M059J (cell line): ENCODE results near the gene HS6ST1. TPM values are rescaled to one million over a fixed set of nuclear protein-coding genes. Genes with fewer than 3 reads are reported as not detected.

Experiments
- DNase-seq: peaks from one replicate; pipeline ENCODE4 v3.0.0-alpha.2; 2012; ENCODE audit warnings: low read depth
- total RNA-seq: library from RNA; depleted of rRNA; stranded (reverse); fragments of >200 nt; shearing (Covaris generic); gene quantifications from 2 replicates; pipeline ENCODE4 v1.2.3, GENCODE V29; 2014

HS6ST1 gene
- total RNA-seq, 1 experiment from 2014 or later, result 17.6 TPM

DNA sequence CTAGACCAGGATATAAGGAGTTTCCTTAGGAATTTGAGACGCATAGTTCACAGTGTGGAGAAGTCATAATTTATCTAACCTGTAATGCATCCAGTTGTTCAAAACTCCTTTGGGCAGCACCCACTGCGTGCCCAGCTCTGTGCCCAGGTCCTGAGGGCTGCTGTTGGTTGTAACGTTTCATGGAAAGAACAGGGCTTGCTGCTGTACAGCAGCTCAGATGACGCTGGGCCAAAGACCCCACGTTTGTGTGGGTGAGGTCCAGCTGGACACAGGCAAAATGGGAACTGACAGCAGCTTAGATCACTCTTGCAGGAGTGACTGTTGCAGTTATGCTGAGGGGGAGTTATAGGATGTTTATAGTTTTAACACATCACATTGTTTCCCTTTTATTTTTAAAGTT is 30.0 kb upstream of the HS6ST1 start:
- DNase-seq, result no peak

DNA sequence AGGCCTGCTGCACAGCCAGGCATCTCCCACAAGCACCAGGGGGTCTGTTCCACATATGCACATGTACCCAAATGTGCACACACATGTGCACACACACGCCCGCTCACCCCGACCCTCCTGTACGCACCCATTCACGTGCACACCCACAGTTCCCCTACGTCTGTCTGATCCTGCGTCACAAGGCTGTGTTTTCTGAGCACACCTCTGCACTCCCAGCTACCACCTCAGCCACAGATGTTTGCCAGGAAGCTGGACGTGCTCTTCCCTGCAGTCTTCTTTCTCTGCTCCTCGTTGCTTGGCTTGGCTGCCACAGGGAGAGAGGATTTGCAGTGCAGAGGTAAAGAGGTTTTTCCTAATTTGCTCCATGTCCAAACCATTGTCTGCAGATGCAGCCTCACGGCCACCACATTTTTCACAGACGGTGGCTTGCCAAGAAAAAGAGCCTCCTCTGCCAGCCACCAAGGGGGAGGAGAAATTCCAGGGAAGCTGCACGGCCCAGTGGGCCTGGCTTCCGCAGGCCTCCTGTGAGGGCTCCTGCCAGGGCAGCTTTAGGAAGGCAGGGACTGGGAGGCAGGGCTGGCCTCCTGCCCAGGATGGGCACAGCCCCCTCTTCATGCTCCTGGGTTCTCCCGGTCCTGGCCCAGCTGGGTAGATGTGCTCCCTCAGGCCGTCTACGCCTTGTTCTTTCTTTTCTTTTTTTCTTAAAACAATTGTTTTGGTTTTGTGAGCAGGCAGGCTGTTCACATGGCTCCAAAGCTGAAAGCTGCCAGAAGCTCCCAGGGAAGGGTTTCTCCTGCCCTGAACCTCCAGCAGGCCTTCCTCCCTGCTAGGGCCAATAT is 29.3 kb upstream of the HS6ST1 start:
- DNase-seq, result peak; percentile 69

DNA sequence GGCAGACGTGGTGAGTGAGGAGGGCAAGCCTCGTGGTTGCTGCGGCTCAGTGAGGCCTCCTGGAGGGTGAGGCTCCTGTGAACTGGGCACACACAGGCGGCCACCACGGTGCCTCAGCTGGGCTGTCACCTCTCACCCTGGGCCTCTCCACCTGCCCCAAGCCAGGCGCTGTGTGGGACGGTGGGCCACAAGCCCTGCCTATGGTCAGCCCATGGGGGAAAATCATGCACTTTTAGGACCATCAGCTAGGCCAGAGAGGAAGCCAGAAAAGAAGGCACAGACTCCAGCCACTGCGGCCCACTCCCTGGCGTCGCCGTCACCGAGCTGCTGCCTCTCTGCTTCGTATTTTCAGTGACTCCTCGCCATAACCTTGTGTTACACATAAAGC is 28.5 kb upstream of the HS6ST1 start:
- no peak for DNase-seq

DNA sequence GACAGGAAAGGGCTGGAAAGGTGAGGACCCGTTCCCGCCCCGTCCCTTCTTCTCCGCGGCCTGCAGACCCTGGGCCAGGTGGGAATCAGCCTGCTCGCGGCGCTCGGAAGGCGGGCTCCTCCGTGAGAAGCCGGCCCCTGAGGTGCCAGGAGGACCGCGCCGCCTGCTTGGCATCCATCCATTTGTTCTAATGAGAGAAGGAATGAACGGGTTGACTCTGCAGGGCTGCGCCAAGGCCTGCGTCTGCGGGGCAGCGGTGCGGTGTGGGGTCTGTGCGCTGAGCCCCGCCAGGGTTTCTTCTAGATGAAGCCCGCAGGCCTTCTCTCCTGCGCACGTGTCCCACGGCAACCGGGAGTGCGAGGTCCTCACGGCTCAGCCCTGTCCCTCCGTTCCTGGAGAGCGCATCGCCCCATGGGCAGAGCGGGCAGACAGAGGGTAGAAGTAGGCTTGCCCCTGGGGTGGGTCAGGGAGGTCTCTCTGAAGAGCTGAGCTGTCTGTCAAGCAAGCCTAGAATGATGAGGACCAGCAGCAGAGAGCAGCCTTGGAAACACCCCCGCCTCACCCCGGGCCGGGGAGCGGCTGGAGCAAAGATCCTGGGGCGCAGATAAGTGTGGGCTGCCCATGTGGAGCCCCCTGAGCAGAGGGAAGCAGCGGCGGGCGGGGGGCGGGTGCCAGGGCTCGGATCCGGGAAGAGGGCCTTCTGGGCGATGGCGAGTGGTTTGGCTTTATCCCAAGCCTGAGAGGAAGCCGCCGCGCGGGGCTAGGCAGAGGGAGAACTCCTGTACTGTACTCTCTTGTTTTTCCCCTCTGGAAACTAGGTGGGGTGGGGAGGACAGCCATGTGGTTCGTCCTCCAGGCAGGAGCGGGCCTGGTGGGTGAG is 27.9 kb upstream of the HS6ST1 start:
- DNase-seq, result no peak

DNA sequence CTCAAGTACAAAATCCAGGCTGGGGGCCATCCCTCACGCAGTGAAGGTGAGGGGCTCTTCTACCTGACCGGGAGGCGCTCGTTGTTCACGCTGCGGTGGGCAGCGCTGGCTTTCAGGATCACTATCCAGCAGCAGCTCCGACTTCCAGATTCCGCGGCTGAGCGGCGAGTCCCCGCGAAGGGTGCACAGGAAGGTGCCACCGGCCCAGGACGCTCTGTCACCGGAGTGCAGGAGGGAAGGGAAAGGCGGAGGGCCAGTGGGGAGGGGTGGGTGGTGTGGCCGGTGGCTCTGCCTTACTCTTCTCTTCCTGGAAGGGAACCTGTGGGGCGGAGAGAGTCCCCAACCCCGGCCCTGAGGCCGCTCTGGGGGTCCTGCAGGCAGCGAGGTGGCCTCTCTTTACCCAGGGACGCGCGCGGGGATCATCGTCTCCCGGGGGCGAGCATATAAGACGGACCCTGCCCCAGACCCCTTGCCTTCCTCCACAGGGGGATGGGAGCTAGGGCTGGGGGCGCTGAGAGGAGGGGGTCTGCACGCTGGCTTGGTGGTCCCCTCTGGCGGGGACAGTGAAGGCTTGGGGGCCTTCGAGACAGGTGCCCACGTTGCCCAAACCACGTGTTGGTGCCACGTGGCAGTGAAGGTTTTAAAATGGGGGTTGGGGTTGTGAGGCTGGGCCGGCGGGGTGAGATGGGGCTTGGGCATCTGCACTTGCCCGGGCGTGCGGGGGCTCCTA is 26.9 kb upstream of the HS6ST1 start:
- no peak for DNase-seq

DNA sequence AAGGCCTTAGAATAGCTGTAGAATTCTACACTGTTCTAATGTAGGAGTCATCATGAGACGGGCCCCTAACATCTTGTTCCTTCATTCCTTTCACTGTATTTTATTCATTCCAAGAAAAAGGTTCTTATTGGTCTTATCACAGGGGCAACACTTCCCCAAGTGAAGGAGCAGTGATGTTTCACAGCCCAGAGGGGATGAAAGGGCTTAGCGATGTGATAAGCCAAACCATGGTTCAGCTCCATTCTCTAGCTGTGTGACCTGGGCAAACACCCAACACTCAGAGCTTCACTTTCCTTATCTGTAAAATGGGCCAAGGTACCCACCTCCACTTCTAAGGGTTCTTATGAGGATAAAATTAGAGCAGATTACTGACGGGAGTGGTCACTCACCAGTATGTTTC is 25.4 kb upstream of the HS6ST1 start:
- no peak for DNase-seq

DNA sequence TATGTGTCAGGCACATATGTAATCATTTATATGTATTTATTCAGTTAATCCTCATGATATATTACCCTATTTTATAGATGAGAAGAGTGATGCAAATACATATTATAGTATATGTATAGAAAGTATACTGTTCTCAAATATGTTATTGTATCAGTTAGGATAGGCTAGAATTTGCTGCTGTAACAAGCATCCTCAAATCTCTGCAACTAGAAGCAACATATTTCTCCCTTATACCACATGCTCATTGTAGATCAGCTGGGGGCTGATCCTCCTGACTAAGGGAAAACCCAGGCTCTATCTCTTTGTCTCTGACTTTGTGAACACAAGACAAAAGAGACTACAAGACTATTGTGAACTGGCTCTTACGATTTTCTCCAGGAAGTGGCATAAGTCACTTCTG is 24.8 kb upstream of the HS6ST1 start:
- no peak for DNase-seq

DNA sequence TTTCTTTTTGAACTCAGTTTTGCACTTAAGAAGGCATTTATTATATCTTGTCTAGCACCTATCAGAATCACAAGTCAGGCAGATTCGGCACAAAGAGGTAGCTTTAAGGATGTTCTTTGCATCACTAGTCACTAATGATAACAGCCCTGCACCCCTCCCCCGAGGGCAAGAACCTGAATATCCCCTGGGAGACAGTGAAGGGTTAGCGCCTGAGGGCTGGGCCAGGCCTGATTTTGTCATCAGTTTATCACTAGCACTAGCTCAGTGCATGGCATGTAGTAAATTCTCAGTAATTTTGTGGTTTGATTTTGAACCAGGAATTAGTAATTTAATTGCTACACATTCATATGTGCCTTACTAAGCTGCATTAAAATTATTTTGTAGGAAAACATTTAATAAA is 23.9 kb upstream of the HS6ST1 start:
- DNase-seq, result peak; percentile 37

DNA sequence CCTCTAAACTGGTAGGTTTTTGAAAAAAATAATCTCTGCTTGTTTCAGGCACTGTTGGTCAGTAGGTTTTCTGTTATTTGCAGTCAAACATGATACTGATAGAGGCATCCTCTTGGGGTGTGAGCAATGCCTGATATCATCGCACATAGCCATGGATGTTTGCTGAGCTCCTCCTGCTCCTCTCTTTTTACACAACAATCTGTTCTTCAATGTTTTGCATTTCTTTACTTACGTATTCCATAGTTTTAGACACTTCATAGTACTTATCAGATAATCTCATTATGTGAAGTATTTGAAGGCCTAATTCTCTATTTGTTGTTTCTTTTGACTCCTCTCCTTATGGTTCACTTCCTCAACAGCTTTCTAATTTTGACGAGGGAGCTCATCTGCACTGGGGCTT is 23.0 kb upstream of the HS6ST1 start:
- no peak for DNase-seq

DNA sequence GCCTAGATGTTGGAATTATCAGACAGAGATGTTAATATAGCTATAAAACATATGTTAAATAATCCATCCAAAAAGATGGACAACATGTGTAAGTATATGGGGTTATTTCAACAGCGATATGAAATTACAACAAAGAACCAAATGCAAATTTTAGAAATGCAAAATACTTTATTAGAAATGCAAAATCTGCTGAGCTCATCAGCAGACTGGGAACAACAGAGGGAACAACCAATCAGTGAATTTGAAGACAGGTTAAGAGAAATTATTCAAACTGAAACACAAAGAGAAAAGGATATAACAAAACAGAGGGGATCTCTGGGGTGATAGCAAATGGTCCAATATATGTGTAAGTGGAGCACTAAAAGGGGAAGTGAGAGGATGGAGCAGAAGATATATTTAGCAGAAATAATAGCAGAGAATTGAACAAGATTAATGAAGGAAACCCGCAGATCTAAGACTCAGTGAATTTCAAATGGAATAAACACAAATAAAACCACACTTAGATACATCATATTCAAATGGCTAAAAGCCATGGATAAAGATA is 13.5 kb upstream of the HS6ST1 start:
- DNase-seq, result no peak

DNA sequence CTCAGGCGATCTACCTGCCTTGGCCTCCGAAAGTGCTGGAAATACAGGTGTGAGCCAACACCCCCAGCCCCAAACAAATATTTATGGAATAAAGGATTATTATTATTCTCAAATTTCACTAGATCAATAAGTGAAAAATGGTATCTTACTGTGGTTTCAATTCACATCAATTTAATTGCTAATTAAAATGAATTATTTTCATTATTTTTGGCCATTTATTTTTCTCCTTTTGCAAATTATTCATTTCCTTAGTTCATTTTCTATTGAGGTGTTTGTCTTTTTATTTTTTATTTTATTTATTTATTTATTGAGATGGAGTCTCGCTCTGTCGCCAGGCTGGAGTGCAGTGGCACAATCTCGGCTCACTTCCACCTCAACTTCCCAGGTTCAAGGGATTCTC is 11.9 kb upstream of the HS6ST1 start:
- no peak for DNase-seq

DNA sequence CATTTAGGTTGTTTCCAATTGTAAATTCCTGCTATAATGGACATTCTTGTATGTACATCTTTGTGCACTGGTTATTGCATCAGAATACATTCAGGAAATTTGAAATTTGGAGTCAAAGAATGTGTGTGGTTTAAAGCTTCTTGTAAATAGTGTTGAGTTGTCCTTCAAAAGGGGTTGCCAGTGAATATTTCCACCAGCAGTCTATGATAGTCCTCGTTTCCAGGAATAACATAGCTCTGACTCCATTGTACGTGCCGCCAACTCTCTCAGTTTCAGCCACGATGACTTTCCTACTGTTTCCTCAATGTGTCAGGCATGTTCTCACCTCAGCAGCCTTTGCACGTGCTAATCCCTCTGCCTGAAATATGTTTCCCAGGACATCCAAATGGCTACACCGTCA is 10.9 kb upstream of the HS6ST1 start:
- no peak for DNase-seq

DNA sequence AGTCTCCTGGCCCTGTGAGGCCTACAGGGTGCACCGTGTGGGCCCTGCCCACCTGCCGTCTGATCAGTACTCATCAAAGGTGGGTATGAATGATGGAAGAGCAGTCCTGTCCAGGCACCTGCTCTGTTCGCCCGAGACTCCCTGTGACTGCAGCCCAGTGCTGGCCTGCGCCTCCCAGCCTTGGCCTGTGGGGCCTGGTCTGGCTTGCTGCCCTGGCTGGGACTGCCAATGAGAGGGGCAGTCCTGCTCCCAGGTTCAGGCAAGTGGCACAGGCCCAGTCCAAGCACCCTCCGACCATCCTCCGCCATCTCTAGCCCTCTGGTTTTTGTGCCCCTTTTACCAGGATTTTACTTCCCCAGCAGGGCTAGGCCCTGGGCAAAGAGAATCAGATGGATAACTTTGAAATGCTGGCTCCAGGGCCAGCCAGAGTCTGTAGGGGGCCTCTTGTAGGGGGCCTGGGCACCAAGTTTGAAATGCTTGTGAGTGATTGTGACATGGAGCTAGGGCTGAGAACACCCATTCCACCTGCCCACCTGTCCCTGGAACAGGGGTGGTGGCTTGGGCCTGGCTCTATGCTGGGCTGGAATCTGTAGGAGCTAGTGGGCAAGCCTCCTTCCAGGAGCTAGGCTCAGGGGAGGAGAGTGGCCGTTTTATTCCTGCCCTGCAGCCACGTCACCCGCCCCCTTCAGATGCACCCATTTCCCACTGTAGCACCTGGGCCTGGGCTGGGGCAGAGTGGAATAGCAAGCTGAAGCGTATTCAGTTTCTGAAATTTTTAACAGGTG is 8.7 kb upstream of the HS6ST1 start:
- DNase-seq, result no peak

DNA sequence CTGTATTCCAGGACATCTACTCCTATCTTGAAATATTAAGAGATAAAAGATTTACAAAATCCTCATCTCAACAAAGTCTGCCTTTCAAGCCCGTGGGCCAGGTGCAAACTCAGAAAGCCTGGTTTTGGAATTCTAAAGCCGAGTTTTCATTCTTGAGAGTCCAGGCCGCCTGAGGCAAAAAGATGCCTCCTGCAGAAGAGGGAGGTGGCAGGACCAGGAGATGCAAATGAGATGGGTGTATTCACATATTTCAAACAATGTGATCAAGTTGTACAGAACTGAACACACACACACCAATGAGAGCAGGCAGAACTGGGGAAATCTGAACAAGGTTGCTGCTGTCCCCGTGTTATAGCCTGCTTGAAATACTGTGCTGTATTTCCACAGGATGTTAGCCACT is 7.7 kb upstream of the HS6ST1 start:
- DNase-seq, result no peak

DNA sequence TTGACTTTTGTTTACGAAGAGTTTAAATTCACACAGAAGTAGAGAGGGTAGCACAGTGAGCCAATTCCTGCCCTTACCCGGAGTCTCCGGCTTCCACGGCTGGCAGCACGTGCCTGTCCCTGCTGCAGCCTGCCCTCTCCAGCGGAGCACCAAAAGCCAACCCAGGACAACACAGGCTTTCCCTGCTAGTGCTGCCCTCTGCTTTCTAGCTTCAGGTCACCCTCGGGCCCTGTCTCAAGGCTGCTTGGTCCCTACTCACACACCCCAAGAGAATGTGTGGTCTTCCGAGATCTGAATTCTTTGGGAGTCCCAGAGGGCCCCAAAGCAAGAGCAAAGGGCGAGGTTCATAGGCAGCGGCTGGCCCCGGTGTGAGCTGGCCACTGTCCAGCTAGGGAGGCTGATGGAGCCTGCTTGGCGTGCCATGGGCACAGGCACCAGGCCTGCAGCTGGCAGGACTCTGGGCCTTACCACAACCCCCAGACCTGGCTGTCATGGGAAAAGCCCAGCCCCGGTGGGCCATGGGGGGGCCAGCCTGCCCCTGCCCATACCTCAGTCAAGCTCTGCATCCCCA is 7.0 kb upstream of the HS6ST1 start:
- no peak for DNase-seq

DNA sequence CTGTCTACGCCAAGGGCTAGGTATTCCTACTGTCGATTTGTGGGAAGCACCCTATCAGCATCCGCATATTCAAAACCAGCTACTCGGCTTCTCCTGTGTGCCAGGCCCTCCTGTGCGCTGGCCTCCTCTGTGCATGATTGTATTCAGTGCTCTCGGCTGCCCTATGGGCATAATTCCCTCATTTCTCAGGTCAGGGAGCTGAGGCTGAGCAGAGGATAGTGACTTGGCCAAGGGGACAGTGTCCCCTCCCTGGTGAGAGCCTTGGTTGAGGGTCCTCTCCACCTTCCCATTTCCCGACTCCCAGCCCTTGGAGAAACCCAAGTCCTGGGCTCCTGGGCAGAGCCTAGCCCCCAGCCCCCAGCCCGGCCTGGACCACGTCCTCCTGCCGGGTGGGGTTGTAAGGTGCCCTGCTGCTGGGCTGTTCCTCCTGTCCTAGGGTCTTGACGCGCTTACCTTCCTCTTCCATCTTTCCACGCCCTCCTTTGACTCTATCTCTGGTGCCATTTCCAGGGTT is 6.3 kb upstream of the HS6ST1 start:
- no peak for DNase-seq

DNA sequence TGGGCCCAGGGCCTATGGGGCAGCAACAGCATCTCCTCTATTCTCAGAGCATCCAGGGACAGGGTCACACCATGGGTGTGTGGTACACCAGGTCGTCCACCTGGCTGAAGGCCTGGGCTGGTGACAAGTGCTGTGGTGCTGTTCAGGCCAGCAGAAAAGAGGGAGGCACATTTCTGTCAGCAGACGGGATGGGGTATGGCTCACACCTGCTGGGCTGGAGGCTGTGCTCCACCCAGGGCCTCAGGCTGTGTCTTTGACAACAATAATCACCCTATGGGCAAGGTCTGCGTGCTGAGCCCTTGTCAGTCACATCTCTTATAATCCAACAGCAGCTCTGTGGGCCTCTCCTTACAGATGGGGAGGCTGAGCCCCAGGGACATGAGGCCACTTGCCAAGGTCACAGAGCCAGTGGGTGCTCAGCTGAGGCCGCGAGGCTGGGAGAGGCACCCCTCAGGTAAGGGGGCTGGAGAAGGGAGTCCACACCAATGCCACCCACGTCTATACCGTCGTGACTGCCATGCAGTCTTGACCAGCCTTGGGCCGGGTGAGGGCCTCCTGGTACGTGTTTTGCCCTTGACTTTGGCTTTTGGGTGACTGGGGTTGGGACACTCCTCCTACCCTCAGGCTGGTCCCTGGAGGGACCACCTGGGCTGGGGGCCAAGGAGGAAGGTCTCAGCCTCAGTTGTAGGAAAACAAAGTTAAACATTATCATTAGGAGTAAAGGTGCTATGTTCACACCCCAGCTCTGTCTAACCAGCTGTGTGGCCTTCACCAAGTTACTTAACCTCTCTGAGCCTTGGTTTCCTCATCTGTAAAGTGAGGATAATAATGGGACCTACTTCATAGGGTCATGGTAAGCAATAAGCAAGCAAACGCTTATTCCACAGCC is 5.6 kb upstream of the HS6ST1 start:
- DNase-seq, result no peak

DNA sequence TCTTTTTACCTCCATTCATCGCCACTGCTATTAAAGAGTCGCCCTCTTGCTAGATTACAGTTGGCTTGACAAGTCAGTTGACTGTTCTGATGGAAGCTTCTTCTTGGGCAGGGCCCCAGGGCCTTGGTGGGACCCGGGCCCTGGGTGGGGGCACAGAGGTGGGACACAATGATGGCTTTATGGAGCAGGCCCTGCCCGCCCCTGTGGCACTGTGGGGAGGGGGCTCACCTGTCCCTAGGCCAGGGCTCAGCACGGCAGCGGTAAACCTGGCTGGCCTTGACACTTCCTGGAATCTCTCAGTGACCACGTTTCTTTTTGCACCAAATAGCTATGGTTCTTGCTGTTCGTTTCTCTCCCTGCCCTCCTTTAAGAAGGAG is 4.9 kb upstream of the HS6ST1 start:
- DNase-seq, result no peak

DNA sequence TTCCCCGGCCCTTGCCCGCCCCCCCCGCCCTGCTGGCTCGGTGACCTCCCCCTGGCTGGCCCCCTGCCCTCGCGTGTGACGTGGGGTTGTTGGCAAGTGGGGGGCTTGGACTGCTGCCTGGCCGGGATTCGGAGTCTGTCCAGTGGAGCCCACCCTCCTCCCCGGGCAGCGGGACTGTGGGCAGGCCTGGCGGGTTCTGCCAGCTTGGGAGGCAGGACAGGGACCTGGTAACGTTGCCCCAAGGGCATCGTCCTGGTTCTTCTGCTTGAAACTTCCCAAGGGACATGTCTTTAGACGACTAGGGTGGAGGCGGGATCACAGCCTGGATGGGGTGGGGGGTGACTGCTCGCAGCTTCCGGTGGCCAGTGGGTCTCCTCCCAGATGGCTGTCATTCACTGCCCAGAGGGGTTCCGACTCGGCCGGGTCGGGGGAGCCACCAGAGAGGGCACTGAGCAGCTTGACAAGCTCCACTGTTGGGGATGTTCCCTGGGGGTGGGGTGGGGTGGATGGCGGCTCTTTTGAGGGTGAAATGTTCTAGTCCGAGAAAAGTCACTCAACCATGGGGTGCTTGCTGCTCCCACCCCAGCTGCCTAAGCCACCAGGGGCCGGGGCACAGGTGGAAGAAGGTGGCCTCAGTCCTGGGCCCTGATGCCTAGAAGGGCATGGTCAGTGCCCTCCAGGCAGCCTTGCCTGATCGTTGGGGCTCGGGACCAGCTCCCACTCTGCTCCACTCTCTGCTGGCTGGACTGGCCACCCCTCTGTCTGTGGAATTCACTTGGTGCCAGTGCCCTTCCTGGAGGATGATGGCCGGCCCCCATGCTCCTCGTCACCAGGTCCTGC is 4.3 kb upstream of the HS6ST1 start:
- DNase-seq, result no peak
